T-helper 1 cell treated with Interleukin-12 subunit alpha and Interleukin-12 subunit beta and Interleukin-4 antibody, amounts not matched to agents 30 μg/mL and 1 μg/mL, for 36 hours (primary cell): Measurements from ENCODE around the gene TMEM63C.

Experiments used
- H3K27ac Mint-ChIP-seq: one replicate; pipeline ENCODE4 v1.8.0; 2021; ENCODE audit warnings: mild to moderate bottlenecking, mixed read lengths
- H3K27me3 Mint-ChIP-seq: one replicate; pipeline ENCODE4 v1.8.0; 2021; ENCODE audit warnings: low read depth, mixed read lengths
- H3K36me3 Mint-ChIP-seq: one replicate; pipeline ENCODE4 v1.8.0; 2021; ENCODE audit warnings: low read depth, mixed read lengths
- H3K4me1 Mint-ChIP-seq: one replicate; pipeline ENCODE4 v1.8.0; 2021; ENCODE audit warnings: low read depth, mixed read lengths
- H3K4me3 Mint-ChIP-seq: one replicate; pipeline ENCODE4 v1.8.0; 2021; ENCODE audit warnings: mild to moderate bottlenecking, moderate library complexity, mixed read lengths
- H3K9me3 Mint-ChIP-seq: one replicate; pipeline ENCODE4 v1.8.0; 2021; ENCODE audit warnings: mixed read lengths

Gene TMEM63C

GRCh38 chr14:77181603-77182437, at the start of gene TMEM63C:
Gene TMEM63C (plus strand): TSS chr14:77181798. CDS start chr14:77218814, 37,016 bp downstream.
- Mint-ChIP-seq H3K27me3 (peaks cover 38% of the 10 kb centered on the region), H3K36me3 (no peaks in the 10 kb centered on the region), H3K9me3 (no peaks in the 10 kb centered on the region), H3K4me1 (peaks cover 15% of the 10 kb centered on the region), H3K4me3 (peak within 1 kb of the TSS; percentile 56), H3K27ac (no peak within 1 kb of the TSS)

GRCh38 chr14:77131871-77132486, 49.6 kb upstream of the TMEM63C start:
- H3K4me3 Mint-ChIP-seq: no peak overlapping the region
- no peaks in the 10 kb centered on the region for H3K9me3 Mint-ChIP-seq
- peaks cover 2% of the 10 kb centered on the region for H3K4me1 Mint-ChIP-seq
- peaks cover 48% of the 10 kb centered on the region for H3K27me3 Mint-ChIP-seq
- no peak overlapping the region for H3K27ac Mint-ChIP-seq
- no peaks in the 10 kb centered on the region for H3K36me3 Mint-ChIP-seq

GRCh38 chr14:77133720-77134338, 47.8 kb upstream of the TMEM63C start:
- Mint-ChIP-seq H3K4me1 (peaks cover 3% of the 10 kb centered on the region), H3K27me3 (peaks cover 53% of the 10 kb centered on the region), H3K36me3 (no peaks in the 10 kb centered on the region), H3K27ac (no peak overlapping the region), H3K4me3 (no peak overlapping the region), H3K9me3 (no peaks in the 10 kb centered on the region)

- Mint-ChIP-seq H3K9me3 (no peaks in the 10 kb centered on the region), H3K4me3 (no peak overlapping the region), H3K27me3 (peaks cover 66% of the 10 kb centered on the region), H3K4me1 (peaks cover 4% of the 10 kb centered on the region), H3K36me3 (no peaks in the 10 kb centered on the region), H3K27ac (no peak overlapping the region)
Observed at GRCh38 chr14:77139022-77139421, 42.6 kb upstream of the TMEM63C start.

GRCh38 chr14:77139540-77140358, 41.8 kb upstream of the TMEM63C start:
- Mint-ChIP-seq H3K4me1 (peaks cover 4% of the 10 kb centered on the region), H3K9me3 (no peaks in the 10 kb centered on the region), H3K36me3 (no peaks in the 10 kb centered on the region), H3K4me3 (no peak overlapping the region), H3K27me3 (peaks cover 71% of the 10 kb centered on the region), H3K27ac (no peak overlapping the region)

GRCh38 chr14:77140359-77141213, 41.0 kb upstream of the TMEM63C start:
- Mint-ChIP-seq H3K27ac (no peak overlapping the region), H3K27me3 (peaks cover 72% of the 10 kb centered on the region)

GRCh38 chr14:77141214-77142004, 40.2 kb upstream of the TMEM63C start, which contains the start of gene ZDHHC22:
Gene ZDHHC22 (minus strand): TSS chr14:77141791. CDS start chr14:77139738, 2,053 bp downstream.
- H3K36me3 Mint-ChIP-seq: no peaks in the 10 kb centered on the region
- H3K27me3 Mint-ChIP-seq: peaks cover 80% of the 10 kb centered on the region

More at GRCh38 chr14:77140359-77141213, 41.0 kb upstream of the TMEM63C start:
- H3K36me3 Mint-ChIP-seq: no peaks in the 10 kb centered on the region
- H3K4me1 Mint-ChIP-seq: peaks cover 4% of the 10 kb centered on the region
- no peak overlapping the region for H3K4me3 Mint-ChIP-seq
- no peaks in the 10 kb centered on the region for H3K9me3 Mint-ChIP-seq

GRCh38 chr14:77142005-77142800, 39.4 kb upstream of the TMEM63C start:
- Mint-ChIP-seq H3K27ac (no peak overlapping the region), H3K4me1 (peaks cover 4% of the 10 kb centered on the region), H3K27me3 (peaks cover 81% of the 10 kb centered on the region), H3K9me3 (no peaks in the 10 kb centered on the region), H3K4me3 (peak overlapping the region; percentile 26), H3K36me3 (no peaks in the 10 kb centered on the region)

More at GRCh38 chr14:77141214-77142004, 40.2 kb upstream of the TMEM63C start, which contains the start of gene ZDHHC22:
- no peak within 1 kb of the TSS for H3K27ac Mint-ChIP-seq
- H3K9me3 Mint-ChIP-seq: no peaks in the 10 kb centered on the region
- H3K4me3 Mint-ChIP-seq: peak within 1 kb of the TSS; percentile 26
- H3K4me1 Mint-ChIP-seq: peaks cover 4% of the 10 kb centered on the region

- Mint-ChIP-seq H3K36me3 (no peaks in the 10 kb centered on the region), H3K27ac (no peak overlapping the region), H3K4me1 (peaks cover 4% of the 10 kb centered on the region), H3K27me3 (peaks cover 79% of the 10 kb centered on the region), H3K9me3 (no peaks in the 10 kb centered on the region), H3K4me3 (no peak overlapping the region)
Observed at GRCh38 chr14:77143071-77143470, 38.5 kb upstream of the TMEM63C start.

- Mint-ChIP-seq H3K4me3 (no peak overlapping the region), H3K9me3 (no peaks in the 10 kb centered on the region), H3K4me1 (no peaks in the 10 kb centered on the region), H3K27me3 (peaks cover 70% of the 10 kb centered on the region), H3K27ac (no peak overlapping the region), H3K36me3 (no peaks in the 10 kb centered on the region)
Observed at GRCh38 chr14:77144412-77145115, 37.0 kb upstream of the TMEM63C start.

GRCh38 chr14:77145975-77146740, 35.4 kb upstream of the TMEM63C start:
- H3K36me3 Mint-ChIP-seq: no peaks in the 10 kb centered on the region
- no peaks in the 10 kb centered on the region for H3K9me3 Mint-ChIP-seq
- H3K4me3 Mint-ChIP-seq: no peak overlapping the region
- H3K4me1 Mint-ChIP-seq: no peaks in the 10 kb centered on the region
- H3K27ac Mint-ChIP-seq: no peak overlapping the region
- peaks cover 58% of the 10 kb centered on the region for H3K27me3 Mint-ChIP-seq
